ENCODE data around the gene F5.

The F5 gene

DNA sequence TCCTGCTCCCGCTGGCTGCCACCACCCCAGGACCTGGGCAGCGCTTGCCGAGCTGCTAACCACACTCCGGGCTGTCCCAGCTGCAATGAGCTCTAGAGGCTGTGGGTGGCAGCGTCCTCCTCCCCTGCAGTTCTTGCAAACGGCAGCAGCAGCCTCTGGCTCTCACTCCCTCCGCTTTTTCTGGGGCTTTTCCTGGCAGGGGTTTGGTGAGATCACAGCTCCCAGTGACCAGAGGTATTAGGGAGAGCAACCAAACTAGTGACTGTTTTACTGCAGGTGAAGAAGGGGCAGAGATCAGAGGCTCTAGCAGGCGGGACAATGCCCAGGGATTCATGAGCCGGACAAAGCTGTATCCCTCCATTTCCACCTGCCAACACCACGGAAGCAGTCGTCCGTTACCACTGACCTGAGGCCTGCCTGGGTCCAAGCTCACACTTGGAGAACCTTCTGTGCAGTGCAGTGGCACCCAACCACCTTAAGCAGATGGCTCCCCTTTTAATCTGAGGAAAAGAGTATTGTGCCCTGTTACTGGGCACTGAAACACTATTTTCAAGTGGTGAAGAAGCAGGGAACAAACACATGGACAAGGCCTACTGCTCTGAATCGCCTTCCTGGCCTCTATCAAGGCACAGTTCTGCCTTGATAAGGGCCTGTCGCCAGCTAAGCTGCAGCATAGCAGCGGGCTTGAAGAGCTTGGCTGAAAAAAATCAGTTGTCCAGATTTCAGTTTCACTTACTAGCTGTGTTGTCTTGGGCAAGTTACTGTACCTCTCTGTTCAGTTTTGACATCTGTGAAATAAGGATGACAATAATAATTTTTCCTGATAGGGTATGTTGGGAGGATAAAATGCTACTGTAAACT, at the start of gene F5:
F5 (minus strand) TSS at position 87 of the 861 bp plus-strand sequence. CDS start 95 bp downstream, outside the sequence.
- Histone ChIP-seq H3K4me3 (ENCODE audit: low read depth in 1 of 2, low read length in 2 of 2) (peak within 1 kb of the TSS in 1 of 2 experiments; percentile 38; a peak in 1 of 4 replicates), H3K4me1 (ENCODE audit: insufficient read depth, low read length) (peaks cover 21% of the 10 kb centered on the region), H3K36me3 (ENCODE audit: insufficient read depth, low read length) (no peaks in the 10 kb centered on the region), H3K27ac (ENCODE audit: low read length) (peak within 1 kb of the TSS; percentile 59), H3K79me2 (ENCODE audit: insufficient read depth, low read length) (no peaks in the 10 kb centered on the region), H3K9ac (ENCODE audit: low read depth, low read length) (peak within 1 kb of the TSS; percentile 16), H3K27me3 (ENCODE audit: insufficient read depth, low read length, poor library complexity) (no peaks in the 10 kb centered on the region), H3K4me2 (ENCODE audit: insufficient read depth, low read length) (peak within 1 kb of the TSS; percentile 69), H3K9me3 (ENCODE audit: insufficient read depth, low read length, severe bottlenecking) (no peaks in the 10 kb centered on the region), H4K20me1 (ENCODE audit: insufficient read depth, low read length) (no peaks in the 10 kb centered on the region), H2AFZ (ENCODE audit: low read depth, low read length) (peak within 1 kb of the TSS; percentile 63)
- peak; percentile 100 for ATAC-seq (ENCODE audit: insufficient read depth, low read depth)
- TF ChIP-seq EZH2 (IDR thresholded peaks at IDR 0.05; ENCODE audit: borderline replicate concordance, low read depth, low read length, severe bottlenecking) (no peak), CTCF (IDR thresholded peaks at IDR 0.05; ENCODE audit: borderline replicate concordance, extremely low read depth, low read length, poor library complexity, severe bottlenecking) (peak; percentile 97)
- DNase-seq, result peak; percentile 84

GRCh38 chr1:169634877-169635276, 48.6 kb upstream of the F5 start:
- H3K9me3 ChIP-seq (ENCODE audit: insufficient read depth, low read length, severe bottlenecking), result peaks cover 39% of the 10 kb centered on the region
- TF ChIP-seq EZH2 (IDR thresholded peaks at IDR 0.05; ENCODE audit: borderline replicate concordance, low read depth, low read length, severe bottlenecking) (no peak), CTCF (IDR thresholded peaks at IDR 0.05; ENCODE audit: borderline replicate concordance, extremely low read depth, low read length, poor library complexity, severe bottlenecking) (no peak)
- DNase-seq (no peak), ATAC-seq (ENCODE audit: insufficient read depth, low read depth) (no peak)
- no peak overlapping the region for H3K4me2 ChIP-seq (ENCODE audit: insufficient read depth, low read length)
- H3K4me1 ChIP-seq (ENCODE audit: insufficient read depth, low read length), result peaks cover 5% of the 10 kb centered on the region
- H4K20me1 ChIP-seq (ENCODE audit: insufficient read depth, low read length), result no peaks in the 10 kb centered on the region
- no peak overlapping the region for H3K27ac ChIP-seq (ENCODE audit: low read length)
- peaks cover 5% of the 10 kb centered on the region; the same call in 1 of the 2 replicates for H3K36me3 ChIP-seq (ENCODE audit: insufficient read depth, low read length)
- no peaks in the 10 kb centered on the region for H3K27me3 ChIP-seq (ENCODE audit: insufficient read depth, low read length, poor library complexity)
- no peaks in the 10 kb centered on the region for H3K79me2 ChIP-seq (ENCODE audit: insufficient read depth, low read length)
- H3K9ac ChIP-seq (ENCODE audit: low read depth, low read length), result no peak overlapping the region
- H2AFZ ChIP-seq (ENCODE audit: low read depth, low read length), result no peak overlapping the region
- H3K4me3 ChIP-seq (ENCODE audit: low read depth in 1 of 2, low read length in 2 of 2), result no peak overlapping the region

DNA sequence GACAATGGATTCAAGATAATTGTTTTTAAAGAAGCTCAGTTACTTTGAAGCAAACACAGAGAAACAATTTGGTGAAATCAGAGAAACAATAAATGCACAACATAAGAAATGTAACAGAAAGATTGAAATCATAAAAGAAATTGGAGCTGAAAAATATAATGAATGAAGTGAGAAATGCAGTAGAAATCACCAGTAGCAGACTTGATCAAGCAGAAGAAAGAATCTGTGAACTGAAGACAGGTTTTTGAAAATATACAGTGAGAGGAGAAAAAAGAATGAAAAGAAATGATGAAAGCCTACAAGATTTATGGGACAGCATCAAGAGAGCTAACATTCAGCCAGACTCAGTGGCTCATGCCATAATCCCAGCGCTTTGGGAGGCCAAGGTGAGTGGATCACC, 47.9 kb upstream of the F5 start:
- TF ChIP-seq CTCF (IDR thresholded peaks at IDR 0.05; ENCODE audit: borderline replicate concordance, extremely low read depth, low read length, poor library complexity, severe bottlenecking), result no peak
- no peak for TF ChIP-seq EZH2 (IDR thresholded peaks at IDR 0.05; ENCODE audit: borderline replicate concordance, low read depth, low read length, severe bottlenecking)

More for the DNA sequence above, 47.9 kb upstream of the F5 start:
- Histone ChIP-seq H3K4me1 (ENCODE audit: insufficient read depth, low read length) (no peaks in the 10 kb centered on the region; the same call in 1 of the 2 replicates), H3K27ac (ENCODE audit: low read length) (no peak overlapping the region), H3K4me3 (ENCODE audit: low read depth in 1 of 2, low read length in 2 of 2) (no peak overlapping the region), H3K9ac (ENCODE audit: low read depth, low read length) (no peak overlapping the region), H3K36me3 (ENCODE audit: insufficient read depth, low read length) (peaks cover 5% of the 10 kb centered on the region; the same call in 1 of the 2 replicates), H3K27me3 (ENCODE audit: insufficient read depth, low read length, poor library complexity) (no peaks in the 10 kb centered on the region), H2AFZ (ENCODE audit: low read depth, low read length) (no peak overlapping the region), H3K79me2 (ENCODE audit: insufficient read depth, low read length) (no peaks in the 10 kb centered on the region), H3K4me2 (ENCODE audit: insufficient read depth, low read length) (no peak overlapping the region), H3K9me3 (ENCODE audit: insufficient read depth, low read length, severe bottlenecking) (peaks cover 35% of the 10 kb centered on the region), H4K20me1 (ENCODE audit: insufficient read depth, low read length) (no peaks in the 10 kb centered on the region)
- no peak for DNase-seq
- no peak for ATAC-seq (ENCODE audit: insufficient read depth, low read depth)
